NCI-H2196 treated with DMSO at 0.1 percent for 48 hours (cell line): ENCODE results near the gene MORN2.

Experiments used
- DNase-seq: peaks from one replicate; lab custom pipeline; 2025; ENCODE audit not compliant: unreplicated experiment; lab: John Stamatoyannopoulos, UW

Gene MORN2

DNA sequence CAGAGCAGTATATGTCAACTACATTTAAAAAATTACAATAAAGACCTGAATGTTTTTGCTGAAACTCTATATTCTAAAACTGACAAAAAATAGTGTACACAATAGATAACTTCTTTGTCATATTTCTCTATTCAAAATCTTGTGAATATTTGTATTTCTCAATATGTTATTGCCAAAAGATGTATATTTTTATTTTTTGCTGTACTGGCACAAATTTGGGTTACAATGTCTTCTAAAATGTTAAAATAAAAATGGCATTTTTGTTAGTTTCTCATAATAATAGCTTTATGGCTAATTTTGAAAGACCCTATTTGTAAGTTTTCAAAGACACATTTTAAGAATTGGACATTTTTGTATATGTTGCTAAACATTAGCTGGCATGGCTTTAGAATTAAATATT is 13.3 kb downstream of the MORN2 start:
- DNase-seq, result no peak

DNA sequence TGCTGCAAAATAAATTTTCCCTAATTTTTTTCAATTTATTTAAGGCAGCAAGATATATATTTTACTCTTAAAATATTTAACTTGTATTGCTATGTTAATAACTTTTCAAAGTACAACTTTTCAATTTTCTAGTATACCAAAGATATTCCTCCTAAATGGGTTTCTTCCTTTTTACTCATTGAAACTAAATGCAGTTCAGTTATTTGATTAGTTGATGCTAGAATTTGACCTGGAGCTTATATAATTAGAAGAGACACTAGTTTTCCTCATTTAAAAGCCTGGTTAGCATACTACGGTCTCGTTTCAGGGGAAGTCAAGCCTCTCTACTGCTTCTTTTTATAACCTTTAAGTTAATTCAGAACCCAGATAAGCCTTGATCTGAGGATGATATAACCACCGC is 13.8 kb downstream of the MORN2 start, which contains the start of gene ARHGEF33:
Gene ARHGEF33 (plus strand): TSS at position 301 of the 400 bp plus-strand sequence. CDS start 29,573 bp downstream, outside the sequence.
- DNase-seq, result no peak

DNA sequence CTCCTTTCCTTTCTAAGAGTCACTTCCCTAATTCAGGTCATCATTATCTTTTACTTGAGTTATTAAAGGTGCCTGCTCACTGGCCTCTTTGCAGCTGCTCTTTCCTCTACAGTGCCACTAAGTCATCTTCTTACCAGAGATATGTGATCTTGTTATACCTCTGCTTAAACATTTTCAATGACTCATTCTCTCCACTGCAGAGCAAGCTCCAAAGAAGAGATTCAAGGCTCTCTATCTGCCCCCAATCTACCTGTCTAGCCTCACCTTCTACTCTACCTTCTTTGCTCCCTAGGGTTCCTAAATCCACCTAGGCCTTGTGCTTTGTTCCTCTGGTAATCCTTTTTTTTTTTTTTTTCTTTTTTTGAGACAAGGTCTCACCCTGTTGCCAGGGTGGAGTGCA is 17.0 kb downstream of the MORN2 start:
- DNase-seq, result no peak

DNA sequence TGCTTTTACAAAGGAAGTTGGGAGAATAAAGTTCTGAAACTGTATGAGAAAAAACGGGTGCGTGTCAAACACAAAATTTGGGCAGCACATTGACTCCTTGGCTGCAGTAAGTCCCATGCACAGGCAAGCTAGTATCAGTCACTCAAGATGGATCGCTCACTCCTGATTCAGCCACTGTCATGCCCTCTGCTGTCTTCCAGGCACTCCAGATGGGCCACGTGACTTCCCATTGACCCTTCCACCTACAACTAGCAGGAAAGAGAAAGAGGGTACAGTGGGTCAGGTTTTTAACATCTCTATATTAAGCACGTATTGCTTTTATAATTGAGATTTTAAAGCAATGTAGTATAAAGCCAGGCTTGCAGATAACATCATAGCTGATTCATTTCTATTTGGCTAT is 22.5 kb downstream of the MORN2 start:
- no peak for DNase-seq

- no peak for DNase-seq
Observed at GRCh38 chr2:38900726-38901125, 24.9 kb downstream of the MORN2 start.

DNA sequence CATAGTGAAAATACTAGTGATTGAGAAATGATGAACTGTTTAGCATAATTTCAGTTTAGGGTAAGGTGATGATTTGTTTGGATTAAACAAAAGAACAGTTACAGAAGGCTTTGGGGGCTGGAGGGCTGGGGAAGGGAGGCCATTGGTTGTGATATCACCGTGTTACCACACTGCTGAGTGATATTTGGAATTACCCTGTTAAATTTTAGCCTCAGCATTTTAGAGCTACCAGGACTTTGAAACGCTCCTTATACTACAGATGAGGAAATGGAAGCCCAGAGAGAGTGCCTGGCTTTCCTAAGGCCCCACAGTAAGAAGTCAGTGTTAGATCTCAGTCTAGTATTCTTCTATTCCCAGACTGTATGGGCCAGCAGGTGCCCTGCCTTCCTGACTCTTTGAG is 29.5 kb downstream of the MORN2 start:
- DNase-seq, result no peak

GRCh38 chr2:38907242-38907641 is 31.5 kb downstream of the MORN2 start:
- DNase-seq, result no peak

- DNase-seq, result no peak
Observed at GRCh38 chr2:38907743-38908562, 32.2 kb downstream of the MORN2 start.

DNA sequence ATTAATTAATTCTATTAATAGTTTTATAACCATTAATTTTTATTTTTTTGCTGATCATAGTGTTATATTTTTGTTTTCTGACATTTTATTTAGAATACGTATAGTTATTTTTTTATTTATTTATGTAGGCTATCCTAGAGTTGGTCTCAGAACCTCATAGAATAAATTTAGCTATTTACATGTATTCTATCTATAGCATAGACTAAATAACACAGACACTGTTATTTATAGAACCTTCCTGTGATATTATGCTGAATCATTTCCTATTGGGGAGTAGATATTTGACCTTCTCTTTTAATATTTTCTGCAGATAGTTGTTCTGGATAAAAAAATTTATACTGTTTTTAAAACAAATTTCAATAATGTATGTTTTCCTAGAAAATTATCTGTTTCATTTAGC is 34.1 kb downstream of the MORN2 start:
- DNase-seq, result no peak

DNA sequence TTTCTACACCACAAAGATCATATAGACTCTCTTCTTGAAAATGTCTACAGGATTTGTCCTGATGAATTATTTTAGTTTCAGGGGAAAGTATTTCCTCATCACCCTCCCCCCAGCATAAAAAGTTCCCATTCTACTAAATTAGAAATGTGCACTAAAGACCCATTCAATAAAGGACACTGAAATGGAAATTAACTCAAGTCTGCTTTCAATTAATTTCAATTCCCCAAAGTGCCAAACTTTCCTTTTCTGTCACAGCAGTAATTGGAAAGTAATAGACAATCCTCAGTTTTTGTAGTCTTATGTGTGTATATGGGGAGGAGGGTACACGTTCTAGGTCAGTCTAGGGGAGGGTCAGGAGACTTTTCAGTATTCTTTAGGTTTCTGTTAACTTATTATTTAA is 35.4 kb downstream of the MORN2 start:
- DNase-seq, result no peak

DNA sequence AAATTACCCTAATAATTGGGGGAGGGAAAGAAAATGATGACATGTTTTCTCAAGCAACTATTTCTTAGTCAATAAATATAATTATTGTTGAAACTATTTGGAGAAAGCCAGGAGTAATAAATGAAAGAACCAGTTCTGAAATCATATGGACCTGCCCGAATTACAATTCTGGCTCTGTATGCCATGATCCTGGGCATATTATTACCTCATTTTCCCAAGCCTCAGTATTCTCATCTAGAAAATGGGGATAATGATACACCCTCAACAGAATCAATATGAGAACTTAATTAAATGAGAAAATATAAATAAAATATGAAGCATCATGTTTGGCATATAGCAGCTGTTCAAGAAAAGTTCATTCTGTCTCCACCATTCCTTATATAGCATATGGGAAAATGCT is 36.8 kb downstream of the MORN2 start:
- DNase-seq, result no peak

GRCh38 chr2:38922389-38922788 is 46.6 kb downstream of the MORN2 start:
- DNase-seq, result no peak

GRCh38 chr2:38922902-38923301 is 47.1 kb downstream of the MORN2 start:
- no peak for DNase-seq

DNA sequence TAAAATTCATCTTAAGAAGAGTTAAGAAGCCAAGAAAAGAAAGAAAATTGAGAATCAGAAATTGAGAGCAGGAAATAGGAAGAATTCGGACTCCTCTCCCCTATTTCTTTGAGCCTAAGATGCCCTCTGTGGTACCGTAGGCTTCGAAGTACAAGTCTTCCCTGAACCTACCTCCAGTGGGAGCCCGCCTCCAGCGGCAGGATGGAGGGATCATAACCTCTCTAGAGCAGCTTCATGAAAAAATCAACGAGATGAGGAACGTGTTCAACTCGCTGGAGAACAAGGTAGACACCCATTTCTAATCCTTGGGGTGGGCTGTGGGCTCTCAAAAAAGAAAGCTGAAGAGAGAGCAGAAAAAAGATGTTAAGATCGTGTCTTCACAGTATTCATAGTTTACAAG is 50.2 kb downstream of the MORN2 start:
- no peak for DNase-seq

DNA sequence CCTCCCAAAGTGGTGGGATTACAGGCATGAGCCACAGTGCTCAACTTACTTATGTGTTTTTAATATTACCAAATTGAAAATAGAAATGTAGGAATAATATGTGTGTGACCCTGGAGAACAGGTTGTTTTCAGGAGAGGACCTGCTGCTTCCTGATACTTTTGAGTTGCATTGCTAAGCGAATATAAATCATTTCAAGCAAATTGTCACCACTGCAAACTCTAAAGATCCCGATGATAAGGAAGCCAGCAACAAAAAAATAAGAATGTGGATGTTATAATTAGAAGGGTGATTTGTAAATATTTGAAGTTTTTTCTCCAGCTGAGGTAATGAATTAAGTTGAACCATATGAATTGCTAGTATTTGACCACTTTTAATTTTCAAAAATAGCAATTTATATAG is 54.8 kb downstream of the MORN2 start:
- DNase-seq, result no peak
